Fibroblast of the aortic adventitia (primary cell): ENCODE measurements around the gene RBM12. TPM values are rescaled to one million over a fixed set of nuclear protein-coding genes. Genes with fewer than 3 reads are reported as not detected.

ENCODE experiments used
- DNase-seq: peaks from one replicate; pipeline ENCODE4 v3.0.0-alpha.2; 2010; ENCODE audit warnings: low read depth
- H3K4me3 ChIP-seq: 2 replicates; pipeline ENCODE4 v1.5.1; 2011; ENCODE audit warnings: low read depth, mild to moderate bottlenecking, control low read depth, low read length, moderate library complexity
- total RNA-seq: library from RNA; depleted of rRNA; stranded (reverse); fragments of >200 nt; gene quantifications from 2 replicates; pipeline ENCODE4 v1.2.3, GENCODE V29; 2012; ENCODE audit warnings: low replicate concordance
- TF ChIP-seq, protein P1 (sequence below): IDR thresholded peaks from 2 replicates; pipeline ENCODE4 v1.5.1; 2011; ENCODE audit warnings: mild to moderate bottlenecking, low read length, control low read depth, inconsistent platforms; ENCODE audit not compliant: insufficient read depth

RBM12 gene
- total RNA-seq, 1 donor, result 65.4 TPM

DNA sequence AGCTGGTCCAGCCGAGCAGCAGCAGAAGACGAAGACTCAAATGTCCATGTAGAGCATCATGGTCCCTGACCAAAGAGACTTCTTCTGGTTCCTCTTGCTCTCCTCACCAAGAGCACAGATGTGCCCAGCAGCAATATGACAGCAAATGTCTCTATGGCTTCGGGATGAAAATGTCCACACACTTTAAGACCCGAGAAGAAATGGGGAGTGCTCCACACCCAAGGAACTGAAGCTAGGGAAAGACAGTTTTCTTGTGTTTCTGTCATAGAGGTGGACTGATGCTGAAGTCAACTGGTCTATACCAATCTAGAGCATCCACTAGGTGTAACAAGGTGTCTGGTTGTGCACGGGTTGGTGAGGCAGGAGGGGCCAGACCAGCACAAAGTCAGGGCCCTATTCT lies 4.5 kb upstream of the RBM12 start:
- no peak for DNase-seq
- H3K4me3 ChIP-seq, result no peak overlapping the region
- TF ChIP-seq, protein P1, sequence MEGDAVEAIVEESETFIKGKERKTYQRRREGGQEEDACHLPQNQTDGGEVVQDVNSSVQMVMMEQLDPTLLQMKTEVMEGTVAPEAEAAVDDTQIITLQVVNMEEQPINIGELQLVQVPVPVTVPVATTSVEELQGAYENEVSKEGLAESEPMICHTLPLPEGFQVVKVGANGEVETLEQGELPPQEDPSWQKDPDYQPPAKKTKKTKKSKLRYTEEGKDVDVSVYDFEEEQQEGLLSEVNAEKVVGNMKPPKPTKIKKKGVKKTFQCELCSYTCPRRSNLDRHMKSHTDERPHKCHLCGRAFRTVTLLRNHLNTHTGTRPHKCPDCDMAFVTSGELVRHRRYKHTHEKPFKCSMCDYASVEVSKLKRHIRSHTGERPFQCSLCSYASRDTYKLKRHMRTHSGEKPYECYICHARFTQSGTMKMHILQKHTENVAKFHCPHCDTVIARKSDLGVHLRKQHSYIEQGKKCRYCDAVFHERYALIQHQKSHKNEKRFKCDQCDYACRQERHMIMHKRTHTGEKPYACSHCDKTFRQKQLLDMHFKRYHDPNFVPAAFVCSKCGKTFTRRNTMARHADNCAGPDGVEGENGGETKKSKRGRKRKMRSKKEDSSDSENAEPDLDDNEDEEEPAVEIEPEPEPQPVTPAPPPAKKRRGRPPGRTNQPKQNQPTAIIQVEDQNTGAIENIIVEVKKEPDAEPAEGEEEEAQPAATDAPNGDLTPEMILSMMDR, result no peak

DNA sequence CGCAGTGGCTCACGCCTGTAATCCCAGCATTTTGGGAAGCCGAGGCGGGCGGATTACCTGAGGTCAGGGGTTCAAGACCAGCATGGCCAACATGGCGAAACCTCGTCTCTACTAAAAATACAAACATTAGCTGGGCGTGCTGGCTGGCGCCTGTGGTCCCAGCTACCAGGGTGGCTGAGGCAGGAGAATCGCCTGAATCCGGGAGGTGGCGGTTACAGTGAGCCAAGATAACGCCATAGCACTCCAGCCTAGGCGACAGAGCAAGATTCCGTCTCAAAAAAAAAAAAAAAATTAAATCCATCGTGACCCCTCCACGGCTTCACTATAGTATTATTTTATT lies 1.2 kb upstream of the RBM12 start:
- TF ChIP-seq, protein P1, result no peak
- no peak for DNase-seq

DNA sequence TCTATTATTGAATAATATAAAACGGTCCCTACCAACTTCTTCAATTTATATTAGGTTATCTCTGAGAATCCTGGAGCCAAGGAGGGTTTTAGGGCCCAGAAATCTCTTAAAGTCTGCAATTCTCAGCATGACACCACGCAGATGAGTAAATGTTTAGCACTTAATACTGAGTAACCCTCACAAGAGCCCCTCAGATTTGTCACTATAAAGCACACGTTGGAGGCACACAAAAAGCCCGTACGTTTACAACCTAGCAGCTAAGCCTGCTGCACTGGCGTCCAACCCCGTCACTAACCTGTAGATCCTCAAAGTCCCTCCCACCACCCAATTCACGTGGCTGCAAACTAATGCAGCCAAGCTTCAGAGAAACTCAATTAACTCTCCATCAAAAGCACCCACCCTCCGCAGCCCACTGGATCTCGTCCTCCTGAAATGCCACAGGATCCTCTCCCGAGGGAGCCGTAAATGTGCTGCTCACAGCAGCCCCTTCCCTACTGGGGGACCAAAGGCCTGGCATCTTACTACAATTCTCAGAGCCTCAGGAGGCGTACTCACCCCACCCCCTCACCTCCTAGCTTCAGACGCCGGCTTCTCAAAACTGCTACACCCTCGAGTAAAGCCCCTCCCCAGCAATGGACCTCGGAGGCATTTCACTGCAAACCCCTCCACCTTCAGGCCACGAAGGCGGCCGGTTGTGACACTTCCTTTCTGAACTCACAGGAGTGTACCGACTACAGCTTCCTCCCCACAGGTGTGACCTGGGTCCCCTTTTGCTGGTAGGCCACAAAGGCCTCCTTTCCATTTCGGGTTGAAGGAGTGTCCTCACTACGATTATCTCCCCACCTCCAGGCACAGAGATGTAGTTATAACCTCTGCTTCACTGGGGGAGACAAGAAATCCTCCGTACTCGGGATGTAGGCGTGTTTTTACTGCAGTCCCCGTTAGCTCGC lies 909 bp downstream of the RBM12 start:
- peak overlapping the region; percentile 99 for H3K4me3 ChIP-seq
- no peak for DNase-seq
- TF ChIP-seq, protein P1, result no peak

More for the DNA sequence above, 1.2 kb upstream of the RBM12 start:
- H3K4me3 ChIP-seq, result no peak overlapping the region

DNA sequence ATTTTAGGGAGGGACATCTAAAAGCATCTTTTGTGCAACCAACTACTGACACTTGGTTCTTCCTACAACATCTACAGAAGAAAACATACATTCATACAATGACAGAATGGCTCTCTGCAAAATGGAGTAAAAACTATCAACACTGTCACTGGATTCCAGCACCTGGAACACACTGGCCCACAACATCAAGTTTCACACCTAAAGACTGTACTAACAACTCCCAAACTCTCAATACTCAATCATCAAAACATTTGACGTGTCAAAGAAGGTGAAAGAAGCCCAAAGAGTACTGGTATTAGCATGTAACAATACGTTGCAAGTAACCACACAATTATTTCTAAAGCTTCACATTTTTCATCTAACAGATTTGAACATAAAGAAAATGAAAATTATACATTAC lies 2.1 kb downstream of the RBM12 start:
- H3K4me3 ChIP-seq, result peak overlapping the region; percentile 99
- TF ChIP-seq, protein P1, result no peak
- no peak for DNase-seq

DNA sequence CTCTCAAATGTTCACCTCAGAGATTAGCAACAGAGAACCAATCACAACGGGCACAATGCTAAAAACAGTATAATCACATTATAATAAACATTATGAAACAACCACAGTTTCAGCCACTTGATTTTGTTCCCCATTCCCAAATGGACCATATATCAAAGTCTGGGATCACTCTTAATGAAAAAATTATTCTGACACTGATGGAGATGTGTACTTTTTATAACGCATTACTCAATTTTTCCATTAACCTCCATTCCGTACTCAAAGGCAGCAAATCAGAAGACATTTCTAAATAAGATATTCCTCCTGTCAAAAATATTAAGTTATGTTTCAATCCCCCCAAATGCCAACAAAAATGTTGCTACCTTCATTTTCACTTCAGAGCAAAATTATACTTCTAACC lies 2.8 kb downstream of the RBM12 start:
- TF ChIP-seq, protein P1, result no peak
- H3K4me3 ChIP-seq, result peak overlapping the region; percentile 18
- DNase-seq, result no peak

DNA sequence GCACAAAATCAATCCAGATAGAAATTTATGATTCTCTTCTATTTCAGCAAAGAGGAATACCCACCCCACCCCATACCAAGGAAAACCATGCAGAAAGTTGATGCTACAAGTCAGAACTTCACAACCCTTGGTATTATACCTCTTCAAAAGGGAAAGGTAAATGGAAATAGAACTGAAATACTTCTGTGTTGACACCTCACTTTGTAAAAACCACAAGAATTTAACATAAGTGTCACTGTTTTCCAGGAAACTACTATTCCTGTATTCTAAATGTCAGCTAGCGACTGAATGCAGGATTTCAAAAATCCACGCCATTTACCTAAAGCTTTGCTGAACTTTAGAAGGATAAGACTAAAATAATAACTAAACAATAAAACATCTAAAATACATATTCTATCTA lies 3.6 kb downstream of the RBM12 start:
- TF ChIP-seq, protein P1, result no peak
- no peak overlapping the region for H3K4me3 ChIP-seq
- no peak for DNase-seq
